Stomach (tissue), 9 donors: ENCODE results near the gene AGTRAP. TPM values are rescaled to one million over a fixed set of nuclear protein-coding genes. Genes with fewer than 3 reads are reported as not detected.

Source experiments
- DNase-seq, 2 donors: peaks; one replicate each; pipeline versions ENCODE4 v3.0.0 to v3.0.0-alpha.2; 2013 to 2019
- H3K27ac ChIP-seq, 5 donors: fragments of 200-600 bp in 4 of 5; sonication (generic) in 4 of 5; one replicate each; pipeline ENCODE4 v1.5.1; 2013 to 2019; ENCODE audit warnings: mild to moderate bottlenecking in 1 of 5, moderate library complexity in 1 of 5
- H3K27me3 ChIP-seq, 3 donors: fragments of 200-600 bp; sonication (generic); one replicate each; pipeline ENCODE4 v1.5.1; 2017 to 2019; ENCODE audit warnings: mixed run types in 1 of 3
- H3K36me3 ChIP-seq, 4 donors: fragments of 200-600 bp; sonication (generic); 1 replicate in 3 of 4; 2 replicates in 1 of 4; pipeline ENCODE4 v1.5.1; 2016 to 2019
- H3K4me1 ChIP-seq, 4 donors: fragments of 200-600 bp; sonication (generic); one replicate each; pipeline ENCODE4 v1.5.1; 2016 to 2019
- H3K4me3 ChIP-seq, 4 donors: fragments of 200-600 bp; sonication (generic) in 3 of 4; one replicate each; pipeline ENCODE4 v1.5.1; 2016 to 2019; ENCODE audit warnings: mild to moderate bottlenecking in 1 of 4
- H3K9me3 ChIP-seq, 4 donors: fragments of 200-600 bp; sonication (generic); one replicate each; pipeline ENCODE4 v1.5.1; 2016 to 2019
- EP300 ChIP-seq: sonication (generic); formaldehyde crosslinking; IDR thresholded peaks from one replicate; pipeline ENCODE4 v1.6.1; 2017; ENCODE audit warnings: antibody characterized with exemption
- POLR2A ChIP-seq, 4 donors: fragments of 450-650 bp; IDR thresholded peaks; one replicate each; pipeline ENCODE4 v1.6.1; 2016; ENCODE audit warnings: antibody characterized with exemption in 4 of 4, control low read depth in 2 of 4, mild to moderate bottlenecking in 1 of 4, moderate library complexity in 1 of 4
- POLR2AphosphoS5 ChIP-seq, 3 donors: sonication (generic); formaldehyde crosslinking; IDR thresholded peaks; one replicate each; pipeline ENCODE4 v1.6.1; 2016; ENCODE audit warnings: antibody characterized with exemption in 3 of 3
- WGBS, 5 donors: extraction: QIAGEN DNeasy Blood & Tissue Kit in 3 of 5; methylation state at CpG; one replicate each; pipeline versions ENCODE4 v1.1.5 to v1.1.7; 2013 to 2018; 5-methylcytosine and 5-hydroxymethylcytosine counted together
- intact Hi-C: fragments of 100-400 bp; cut with DNase I; formaldehyde crosslinking; loops from one replicate; pipeline ENCODE4 v1.15.1; 2023; ENCODE audit warnings: low total_unique reads
- polyA plus RNA-seq, 3 donors: library from polyadenylated mRNA; stranded (reverse); fragments of 200-250 nt; gene quantifications; one replicate each; pipeline ENCODE4 v1.2.3, GENCODE V29; 2013
- total RNA-seq, 5 donors: library from RNA; depleted of rRNA; stranded (reverse); fragments of >200 nt; gene quantifications; one replicate each; pipeline versions ENCODE4 v1.1.0 to v1.2.3, GENCODE V29; 2014 to 2016
- TF ChIP-seq, protein P1 (sequence below), 7 experiments: fragments of 450-650 bp in 4 of 7; fragments of 200-600 bp in 3 of 7; sonication (generic) in 3 of 7; IDR thresholded peaks; one replicate each; pipeline ENCODE4 v1.5.1; 2016 to 2019; ENCODE audit warnings: antibody characterized with exemption in 7 of 7, control low read depth in 2 of 7, mild to moderate bottlenecking in 1 of 7
- donor health status: healthy with polysubstance abuse.
- donor health status: Bipolar disorder and iron deficiency.
- donor health status: healthy.

AGTRAP gene
- total and polyA plus RNA-seq, 8 donors, result 4.1 to 76.3 (median 30.2) TPM

- Histone ChIP-seq H3K4me3 (no peak overlapping the region), H3K27ac (peak overlapping the region in 2 of 5 donors; percentile 99), H3K36me3 (peaks cover 25 to 67% (median 56%) of the 10 kb centered on the region in 4 donors), H3K4me1 (peaks cover 42 to 60% (median 54%) of the 10 kb centered on the region in 4 donors), H3K9me3 (no peaks in the 10 kb centered on the region), H3K27me3 (no peaks in the 10 kb centered on the region)
- 95 to 99% (median 96%) methylated on average over 9 of the region's 9 CpGs for WGBS, 5 donors
- intact Hi-C loops, result loop anchor here (10.0 kb wide), 1 partner anchor 65 kb away; the partner anchor contains the start of gene AGTRAP
- DNase-seq, result no peak
- TF ChIP-seq EP300 (no peak), POLR2AphosphoS5 (IDR thresholded peaks at IDR 0.05) (no peak), POLR2A (IDR thresholded peaks at IDR 0.05) (no peak)
- TF ChIP-seq, protein P1, sequence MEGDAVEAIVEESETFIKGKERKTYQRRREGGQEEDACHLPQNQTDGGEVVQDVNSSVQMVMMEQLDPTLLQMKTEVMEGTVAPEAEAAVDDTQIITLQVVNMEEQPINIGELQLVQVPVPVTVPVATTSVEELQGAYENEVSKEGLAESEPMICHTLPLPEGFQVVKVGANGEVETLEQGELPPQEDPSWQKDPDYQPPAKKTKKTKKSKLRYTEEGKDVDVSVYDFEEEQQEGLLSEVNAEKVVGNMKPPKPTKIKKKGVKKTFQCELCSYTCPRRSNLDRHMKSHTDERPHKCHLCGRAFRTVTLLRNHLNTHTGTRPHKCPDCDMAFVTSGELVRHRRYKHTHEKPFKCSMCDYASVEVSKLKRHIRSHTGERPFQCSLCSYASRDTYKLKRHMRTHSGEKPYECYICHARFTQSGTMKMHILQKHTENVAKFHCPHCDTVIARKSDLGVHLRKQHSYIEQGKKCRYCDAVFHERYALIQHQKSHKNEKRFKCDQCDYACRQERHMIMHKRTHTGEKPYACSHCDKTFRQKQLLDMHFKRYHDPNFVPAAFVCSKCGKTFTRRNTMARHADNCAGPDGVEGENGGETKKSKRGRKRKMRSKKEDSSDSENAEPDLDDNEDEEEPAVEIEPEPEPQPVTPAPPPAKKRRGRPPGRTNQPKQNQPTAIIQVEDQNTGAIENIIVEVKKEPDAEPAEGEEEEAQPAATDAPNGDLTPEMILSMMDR (IDR thresholded peaks at IDR 0.05), result no peak
Observed at GRCh38 chr1:11799896-11800295, 64.0 kb downstream of the AGTRAP start.

- intact Hi-C loops, result no loop called here
- TF ChIP-seq POLR2A (IDR thresholded peaks at IDR 0.05) (no peak), POLR2AphosphoS5 (IDR thresholded peaks at IDR 0.05) (no peak), EP300 (no peak)
- TF ChIP-seq, protein P1 (IDR thresholded peaks at IDR 0.05), result no peak
Observed at GRCh38 chr1:11800391-11800755, 64.4 kb downstream of the AGTRAP start.

More at GRCh38 chr1:11800391-11800755, 64.4 kb downstream of the AGTRAP start:
- Histone ChIP-seq H3K27me3 (no peaks in the 10 kb centered on the region), H3K4me3 (no peak overlapping the region), H3K27ac (peak overlapping the region in 4 of 5 donors; percentile 25 to 99 (median 66)), H3K36me3 (peaks cover 22 to 62% (median 51%) of the 10 kb centered on the region in 4 donors), H3K4me1 (peaks cover 44 to 64% (median 55%) of the 10 kb centered on the region in 4 donors), H3K9me3 (no peaks in the 10 kb centered on the region)
- WGBS, 5 donors, result 91 to 98% (median 95%) methylated on average over 8 of the region's 8 CpGs
- DNase-seq, result no peak

Other genes starting within 250 kb of the AGTRAP start
- gene FBXO2, start 81.7 kb upstream of the AGTRAP start, total RNA-seq, result 10 to 100 TPM in 1 of 5 donors, 1 to 10 TPM in 2, not detected in 2; 2.5 to 12.5 (median 5.0) TPM
- 10 to 100 TPM in 2 of 3 donors, 1 to 10 TPM in 1; 5.5 to 16.7 (median 15.4) TPM for gene FBXO2, start 81.7 kb upstream of the AGTRAP start, polyA plus RNA-seq
- 10 to 100 TPM in 2 of 5 donors, 1 to 10 TPM in 3; 3.6 to 54.8 (median 9.0) TPM for gene FBXO44, start 81.3 kb upstream of the AGTRAP start, total RNA-seq
- 10 to 100 TPM in 2 of 3 donors, 1 to 10 TPM in 1; 7.6 to 22.7 (median 17.0) TPM for gene FBXO44, start 81.3 kb upstream of the AGTRAP start, polyA plus RNA-seq
- gene FBXO6, start 71.9 kb upstream of the AGTRAP start, total RNA-seq, result 1 to 10 TPM in 4 of 5 donors, not detected in 1; 1.2 to 9.1 (median 7.1) TPM
- 10 to 100 TPM; 14.1 to 15.7 (median 15.0) TPM for gene FBXO6, start 71.9 kb upstream of the AGTRAP start, polyA plus RNA-seq
- 10 to 100 TPM in 3 of 5 donors, 1 to 10 TPM in 2; 7.2 to 23.9 (median 14.3) TPM for gene MAD2L2, start 55.0 kb upstream of the AGTRAP start, total RNA-seq
- 10 to 100 TPM; 45.6 to 54.4 (median 47.3) TPM for gene MAD2L2, start 55.0 kb upstream of the AGTRAP start, polyA plus RNA-seq
- under 1 TPM in 1 of 5 donors, not detected in 4; 0.18 TPM for gene DRAXIN, start 44.4 kb upstream of the AGTRAP start, total RNA-seq
- under 1 TPM in 2 of 3 donors, not detected in 1; 0.03 to 0.06 TPM for gene DRAXIN, start 44.4 kb upstream of the AGTRAP start, polyA plus RNA-seq
- gene C1orf167, start 26.1 kb downstream of the AGTRAP start, total RNA-seq, result 1 to 10 TPM in 1 of 5 donors, not detected in 4; 1.6 TPM
- 1 to 10 TPM in 2 of 3 donors, not detected in 1; 2.0 to 4.7 TPM for gene C1orf167, start 26.1 kb downstream of the AGTRAP start, polyA plus RNA-seq
- 100 to 1,000 TPM in 2 of 5 donors, 10 to 100 TPM in 3; 42.0 to 171 (median 75.6) TPM for gene MTHFR, start 69.8 kb downstream of the AGTRAP start, total RNA-seq
- 1 to 10 TPM; 5.3 to 8.9 (median 5.5) TPM for gene MTHFR, start 69.8 kb downstream of the AGTRAP start, polyA plus RNA-seq
- gene CLCN6, start 70.1 kb downstream of the AGTRAP start, total RNA-seq, result 10 to 100 TPM in 4 of 5 donors, 1 to 10 TPM in 1; 4.9 to 49.6 (median 14.6) TPM
- gene CLCN6, start 70.1 kb downstream of the AGTRAP start, polyA plus RNA-seq, result 1 to 10 TPM; 4.1 to 6.2 (median 4.1) TPM
- 1 to 10 TPM in 2 of 5 donors, not detected in 3; 4.2 to 7.2 TPM for gene NPPA, start 111.6 kb downstream of the AGTRAP start, total RNA-seq
- gene NPPA, start 111.6 kb downstream of the AGTRAP start, polyA plus RNA-seq, result 1 to 10 TPM in 2 of 3 donors, under 1 TPM in 1; 0.48 to 2.7 (median 2.0) TPM
- 1 to 10 TPM in 1 of 5 donors, not detected in 4; 1.6 TPM for gene NPPB, start 122.8 kb downstream of the AGTRAP start, total RNA-seq
- gene NPPB, start 122.8 kb downstream of the AGTRAP start, polyA plus RNA-seq, result 10 to 100 TPM in 1 of 3 donors, 1 to 10 TPM in 2; 1.0 to 12.8 (median 3.9) TPM
- 100 to 1,000 TPM in 2 of 5 donors, 10 to 100 TPM in 3; 21.0 to 525 (median 70.0) TPM for gene KIAA2013, start 190.3 kb downstream of the AGTRAP start, total RNA-seq
- 10 to 100 TPM; 14.4 to 28.9 (median 15.5) TPM for gene KIAA2013, start 190.3 kb downstream of the AGTRAP start, polyA plus RNA-seq
- 10 to 100 TPM in 4 of 5 donors, 1 to 10 TPM in 1; 8.2 to 56.2 (median 39.4) TPM for gene PLOD1, start 198.6 kb downstream of the AGTRAP start, total RNA-seq
- gene PLOD1, start 198.6 kb downstream of the AGTRAP start, polyA plus RNA-seq, result 10 to 100 TPM in 2 of 3 donors, 1 to 10 TPM in 1; 9.8 to 39.5 (median 31.1) TPM
- 10 to 100 TPM; 46.6 to 68.0 (median 53.6) TPM for gene MFN2, start 244.3 kb downstream of the AGTRAP start, total RNA-seq
- gene MFN2, start 244.3 kb downstream of the AGTRAP start, polyA plus RNA-seq, result 10 to 100 TPM; 31.2 to 41.9 (median 37.4) TPM